ENCODE results near the gene VSIG10L2.

Gene VSIG10L2

DNA sequence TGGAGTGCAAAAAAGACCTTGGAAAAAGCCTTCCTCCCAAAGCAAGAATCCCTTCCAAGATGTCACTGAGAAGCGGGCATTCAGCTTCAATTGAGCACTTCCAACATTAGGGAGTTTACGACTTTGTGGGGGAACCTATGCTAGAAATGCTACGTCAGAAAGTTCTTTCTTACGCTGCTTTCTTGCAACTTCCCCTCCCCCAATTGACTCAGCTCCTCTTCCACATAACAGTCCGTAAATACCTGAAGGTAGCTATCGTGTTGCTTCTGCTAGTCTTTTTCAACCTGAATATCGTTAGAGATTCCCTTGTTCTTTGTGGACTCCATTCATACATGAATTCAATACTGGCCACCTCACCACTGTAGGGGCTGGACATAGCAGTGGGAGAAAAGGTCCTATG lies 47.0 kb downstream of the VSIG10L2 start:
- ChIA-PET POLR2A (no interaction called here), CTCF (interaction anchor here (1.1 to 1.5 kb wide), 2 partner anchors 51 to 201 kb away, joined by 4 to 5 read pairs; no protein-coding TSS in a partner anchor)
- H3K4me3 ChIP-seq (ENCODE audit: low read depth, low read length) = no peak overlapping the region
- no peaks in the 10 kb centered on the region for H3K9me3 ChIP-seq (ENCODE audit: control insufficient read depth, insufficient read depth, low read depth, low read length)
- peaks cover 5 to 47% of the 10 kb centered on the region in 2 experiments; a peak in 2 of 3 replicates for H3K36me3 ChIP-seq (ENCODE audit: control insufficient read depth in 2 of 2, insufficient read depth in 1 of 2, low read length in 2 of 2)
- H3K4me1 ChIP-seq (ENCODE audit: control insufficient read depth, insufficient read depth, low read length) = peaks cover 3% of the 10 kb centered on the region; the same call in 1 of the 2 replicates
- no peak for TF ChIP-seq ZNF571 (tag by site-specific recombination; IDR thresholded peaks at IDR 0.05)
- no peak for TF ChIP-seq ZNF366 (tag by site-specific recombination; conservative IDR thresholded peaks at IDR 0.05)
- no peak overlapping the region for H3K27ac ChIP-seq (ENCODE audit: extremely low read depth, low read depth, low read length)

DNA sequence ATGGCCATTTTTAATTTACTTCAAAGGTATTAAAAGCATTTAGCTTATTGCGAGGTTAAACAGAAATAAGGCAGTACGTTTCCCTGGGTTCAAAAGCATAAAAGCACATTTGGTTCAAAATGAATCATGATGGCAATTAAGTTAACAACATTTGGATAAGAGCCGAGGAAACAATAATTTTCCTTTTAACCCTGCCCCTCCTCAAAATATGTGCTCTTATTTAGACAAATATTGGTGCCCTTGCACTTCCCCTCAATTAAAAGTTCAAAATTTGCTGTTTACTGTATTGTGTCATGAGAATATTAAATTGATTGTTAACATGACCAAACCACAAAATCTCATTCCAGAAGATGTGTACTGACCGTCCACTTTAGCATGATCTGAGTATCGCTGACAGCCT lies 48.7 kb downstream of the VSIG10L2 start:
- Histone ChIP-seq H3K9me3 (ENCODE audit: control insufficient read depth, insufficient read depth, low read depth, low read length) (no peaks in the 10 kb centered on the region), H3K27ac (ENCODE audit: extremely low read depth, low read depth, low read length) (no peak overlapping the region), H3K36me3 (ENCODE audit: control insufficient read depth in 2 of 2, insufficient read depth in 1 of 2, low read length in 2 of 2) (peaks cover 5 to 49% of the 10 kb centered on the region in 2 experiments; a peak in 2 of 3 replicates), H3K4me3 (ENCODE audit: low read depth, low read length) (no peak overlapping the region), H3K4me1 (ENCODE audit: control insufficient read depth, insufficient read depth, low read length) (peaks cover 3% of the 10 kb centered on the region; the same call in 1 of the 2 replicates)
- TF ChIP-seq, protein P1, sequence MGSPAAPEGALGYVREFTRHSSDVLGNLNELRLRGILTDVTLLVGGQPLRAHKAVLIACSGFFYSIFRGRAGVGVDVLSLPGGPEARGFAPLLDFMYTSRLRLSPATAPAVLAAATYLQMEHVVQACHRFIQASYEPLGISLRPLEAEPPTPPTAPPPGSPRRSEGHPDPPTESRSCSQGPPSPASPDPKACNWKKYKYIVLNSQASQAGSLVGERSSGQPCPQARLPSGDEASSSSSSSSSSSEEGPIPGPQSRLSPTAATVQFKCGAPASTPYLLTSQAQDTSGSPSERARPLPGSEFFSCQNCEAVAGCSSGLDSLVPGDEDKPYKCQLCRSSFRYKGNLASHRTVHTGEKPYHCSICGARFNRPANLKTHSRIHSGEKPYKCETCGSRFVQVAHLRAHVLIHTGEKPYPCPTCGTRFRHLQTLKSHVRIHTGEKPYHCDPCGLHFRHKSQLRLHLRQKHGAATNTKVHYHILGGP (tag by site-specific recombination; IDR thresholded peaks at IDR 0.05) = no peak
- TF ChIP-seq, protein P2, sequence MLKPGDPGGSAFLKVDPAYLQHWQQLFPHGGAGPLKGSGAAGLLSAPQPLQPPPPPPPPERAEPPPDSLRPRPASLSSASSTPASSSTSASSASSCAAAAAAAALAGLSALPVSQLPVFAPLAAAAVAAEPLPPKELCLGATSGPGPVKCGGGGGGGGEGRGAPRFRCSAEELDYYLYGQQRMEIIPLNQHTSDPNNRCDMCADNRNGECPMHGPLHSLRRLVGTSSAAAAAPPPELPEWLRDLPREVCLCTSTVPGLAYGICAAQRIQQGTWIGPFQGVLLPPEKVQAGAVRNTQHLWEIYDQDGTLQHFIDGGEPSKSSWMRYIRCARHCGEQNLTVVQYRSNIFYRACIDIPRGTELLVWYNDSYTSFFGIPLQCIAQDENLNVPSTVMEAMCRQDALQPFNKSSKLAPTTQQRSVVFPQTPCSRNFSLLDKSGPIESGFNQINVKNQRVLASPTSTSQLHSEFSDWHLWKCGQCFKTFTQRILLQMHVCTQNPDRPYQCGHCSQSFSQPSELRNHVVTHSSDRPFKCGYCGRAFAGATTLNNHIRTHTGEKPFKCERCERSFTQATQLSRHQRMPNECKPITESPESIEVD (tag by site-specific recombination; IDR thresholded peaks at IDR 0.05) = peak; percentile 57
- 0 out of 2 replicates have a peak, but pooled peaks have one; percentile 17 for TF ChIP-seq ZEB2 (tag by site-specific recombination; IDR thresholded peaks at IDR 0.05)
- peak; percentile 86 for TF ChIP-seq WT1 (tag by site-specific recombination; IDR thresholded peaks at IDR 0.05)
- no peak for TF ChIP-seq EGR2 (tag by site-specific recombination; IDR thresholded peaks at IDR 0.05; ENCODE audit: low read depth)
- TF ChIP-seq, protein P3, sequence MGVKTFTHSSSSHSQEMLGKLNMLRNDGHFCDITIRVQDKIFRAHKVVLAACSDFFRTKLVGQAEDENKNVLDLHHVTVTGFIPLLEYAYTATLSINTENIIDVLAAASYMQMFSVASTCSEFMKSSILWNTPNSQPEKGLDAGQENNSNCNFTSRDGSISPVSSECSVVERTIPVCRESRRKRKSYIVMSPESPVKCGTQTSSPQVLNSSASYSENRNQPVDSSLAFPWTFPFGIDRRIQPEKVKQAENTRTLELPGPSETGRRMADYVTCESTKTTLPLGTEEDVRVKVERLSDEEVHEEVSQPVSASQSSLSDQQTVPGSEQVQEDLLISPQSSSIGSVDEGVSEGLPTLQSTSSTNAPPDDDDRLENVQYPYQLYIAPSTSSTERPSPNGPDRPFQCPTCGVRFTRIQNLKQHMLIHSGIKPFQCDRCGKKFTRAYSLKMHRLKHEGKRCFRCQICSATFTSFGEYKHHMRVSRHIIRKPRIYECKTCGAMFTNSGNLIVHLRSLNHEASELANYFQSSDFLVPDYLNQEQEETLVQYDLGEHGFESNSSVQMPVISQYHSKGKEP (tag by site-specific recombination; IDR thresholded peaks at IDR 0.05) = 0 out of 2 replicates have a peak, but pooled peaks have one; percentile 14
- 0 out of 2 replicates have a peak, but pooled peaks have one; percentile 11 for TF ChIP-seq ZNF366 (tag by site-specific recombination; conservative IDR thresholded peaks at IDR 0.05)
- no peak for TF ChIP-seq ZBTB8A (tag by site-specific recombination; IDR thresholded peaks at IDR 0.05)
- TF ChIP-seq MYNN (tag by site-specific recombination; IDR thresholded peaks at IDR 0.05; ENCODE audit: borderline replicate concordance) = 0 out of 2 replicates have a peak, but pooled peaks have one; percentile 61
- peak; percentile 14; the same call in 1 of the 2 replicates for TF ChIP-seq OSR2 (tag by site-specific recombination; IDR thresholded peaks at IDR 0.05)
- TF ChIP-seq ZNF530 (tag by site-specific recombination; IDR thresholded peaks at IDR 0.05; ENCODE audit: low read depth) = no peak
- CTCF ChIA-PET = no interaction called here
- POLR2A ChIA-PET = no interaction called here

DNA sequence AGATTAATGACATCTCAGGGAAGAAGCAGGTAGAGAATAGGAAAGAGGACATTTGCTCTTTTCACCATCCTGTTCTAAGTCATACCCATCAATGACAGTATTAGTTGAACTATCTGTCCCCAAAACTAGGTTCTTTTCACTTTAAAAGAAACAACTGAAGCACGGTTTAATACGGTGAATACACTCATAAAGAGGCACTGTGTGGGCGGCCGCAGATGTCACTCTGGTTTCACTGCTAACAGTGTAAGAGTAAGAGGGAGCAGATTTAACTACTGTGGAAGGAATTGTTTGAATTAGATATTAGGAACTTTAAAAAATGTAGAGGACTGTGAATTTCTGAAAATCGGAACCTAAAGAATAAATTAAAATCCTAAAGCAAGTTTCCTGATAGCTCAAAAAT lies 49.5 kb downstream of the VSIG10L2 start:
- ChIA-PET CTCF (no interaction called here), POLR2A (no interaction called here)
- H3K4me3 ChIP-seq (ENCODE audit: low read depth, low read length) = no peak overlapping the region
- H3K9me3 ChIP-seq (ENCODE audit: control insufficient read depth, insufficient read depth, low read depth, low read length) = no peaks in the 10 kb centered on the region
- peak; percentile 40; the same call in 1 of the 2 replicates for TF ChIP-seq ZFHX2 (tag by site-specific recombination; conservative IDR thresholded peaks at IDR 0.05)
- TF ChIP-seq, protein P4, sequence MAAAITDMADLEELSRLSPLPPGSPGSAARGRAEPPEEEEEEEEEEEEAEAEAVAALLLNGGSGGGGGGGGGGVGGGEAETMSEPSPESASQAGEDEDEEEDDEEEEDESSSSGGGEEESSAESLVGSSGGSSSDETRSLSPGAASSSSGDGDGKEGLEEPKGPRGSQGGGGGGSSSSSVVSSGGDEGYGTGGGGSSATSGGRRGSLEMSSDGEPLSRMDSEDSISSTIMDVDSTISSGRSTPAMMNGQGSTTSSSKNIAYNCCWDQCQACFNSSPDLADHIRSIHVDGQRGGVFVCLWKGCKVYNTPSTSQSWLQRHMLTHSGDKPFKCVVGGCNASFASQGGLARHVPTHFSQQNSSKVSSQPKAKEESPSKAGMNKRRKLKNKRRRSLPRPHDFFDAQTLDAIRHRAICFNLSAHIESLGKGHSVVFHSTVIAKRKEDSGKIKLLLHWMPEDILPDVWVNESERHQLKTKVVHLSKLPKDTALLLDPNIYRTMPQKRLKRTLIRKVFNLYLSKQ (tag by site-specific recombination; IDR thresholded peaks at IDR 0.05; ENCODE audit: borderline replicate concordance) = no peak
- peaks cover 5 to 49% of the 10 kb centered on the region in 2 experiments; a peak in 2 of 3 replicates for H3K36me3 ChIP-seq (ENCODE audit: control insufficient read depth in 2 of 2, insufficient read depth in 1 of 2, low read length in 2 of 2)
- H3K4me1 ChIP-seq (ENCODE audit: control insufficient read depth, insufficient read depth, low read length) = no peaks in the 10 kb centered on the region; the same call in 1 of the 2 replicates
- no peak overlapping the region for H3K27ac ChIP-seq (ENCODE audit: extremely low read depth, low read depth, low read length)
